GM23248 (cell line): Measurements from ENCODE around the gene TTC17. TPM values are rescaled to one million over a fixed set of nuclear protein-coding genes. Genes with fewer than 3 reads are reported as not detected.

Experiments
- DNase-seq: peaks from one replicate; pipeline ENCODE4 v3.0.0-alpha.2; 2015
- H2AFZ ChIP-seq: fragments of 200-600 bp; sonication (generic); 2 replicates; pipeline ENCODE4 v1.6.1; 2016; ENCODE audit warnings: antibody characterized with exemption
- H3F3A ChIP-seq: fragments of 200-600 bp; sonication (generic); 2 replicates; pipeline ENCODE4 v1.6.1; 2016; ENCODE audit warnings: mild to moderate bottlenecking, antibody characterized with exemption, mixed run types; ENCODE audit not compliant: insufficient read depth
- H3K27ac ChIP-seq: fragments of 200-600 bp; sonication (generic); 2 replicates; pipeline ENCODE4 v1.5.1; 2016; ENCODE audit warnings: mild to moderate bottlenecking
- H3K27me3 ChIP-seq: fragments of 200-600 bp; sonication (generic); replicated peaks from 2 replicates; pipeline ENCODE4 v1.6.1; 2016; ENCODE audit warnings: mild to moderate bottlenecking; ENCODE audit not compliant: insufficient read depth
- H3K36me3 ChIP-seq: fragments of 200-600 bp; sonication (generic); 2 replicates; pipeline ENCODE4 v1.6.1; 2016; ENCODE audit warnings: low read depth, mild to moderate bottlenecking
- H3K4me1 ChIP-seq: fragments of 200-600 bp; sonication (generic); 2 replicates; pipeline ENCODE4 v1.6.1; 2016; ENCODE audit warnings: mild to moderate bottlenecking; ENCODE audit not compliant: insufficient read depth
- H3K4me2 ChIP-seq: fragments of 200-600 bp; sonication (generic); one replicate; pipeline ENCODE4 v1.6.1; 2016; ENCODE audit warnings: mild to moderate bottlenecking; ENCODE audit not compliant: unreplicated experiment
- H3K4me3 ChIP-seq: fragments of 200-600 bp; sonication (generic); 2 replicates; pipeline ENCODE4 v1.5.1; 2016; ENCODE audit warnings: mild to moderate bottlenecking
- H3K79me2 ChIP-seq: fragments of 200-600 bp; sonication (generic); 2 replicates; pipeline ENCODE4 v1.6.1; 2016; ENCODE audit warnings: mild to moderate bottlenecking; ENCODE audit not compliant: insufficient read depth
- H3K9ac ChIP-seq: fragments of 200-600 bp; sonication (generic); 2 replicates; pipeline ENCODE4 v1.6.1; 2016; ENCODE audit warnings: mild to moderate bottlenecking
- H3K9me2 ChIP-seq: fragments of 200-600 bp; sonication (generic); 2 replicates; pipeline ENCODE4 v1.6.1; 2016; ENCODE audit warnings: mixed run types, mild to moderate bottlenecking, moderate library complexity; ENCODE audit not compliant: insufficient read depth
- H3K9me3 ChIP-seq: fragments of 200-600 bp; sonication (generic); one replicate; pipeline ENCODE4 v1.6.1; 2017; ENCODE audit warnings: low read depth
- H4K20me1 ChIP-seq: fragments of 200-600 bp; sonication (generic); 2 replicates; pipeline ENCODE4 v1.6.0; 2016; ENCODE audit not compliant: insufficient read depth
- EZH2 ChIP-seq: fragments of 200-600 bp; sonication (generic); IDR thresholded peaks from 2 replicates; pipeline ENCODE4 v1.6.1; 2018; ENCODE audit warnings: antibody characterized with exemption, mild to moderate bottlenecking; ENCODE audit not compliant: insufficient read depth, poor library complexity, severe bottlenecking
- EZH2phosphoT487 ChIP-seq: fragments of 200-600 bp; sonication (generic); IDR thresholded peaks from 2 replicates; pipeline ENCODE4 v1.6.1; 2018; ENCODE audit warnings: antibody characterized with exemption, moderate library complexity, mild to moderate bottlenecking, low read depth; ENCODE audit not compliant: insufficient read depth
- WGBS, 2 experiments: methylation state at CpG; one replicate each; pipeline ENCODE4 v1.1.6; 2015 to 2017; ENCODE audit warnings: low lambda C conversion rate in 2 of 2, low coverage in 1 of 2; ENCODE audit errors: missing lambda C conversion rate in 2 of 2; 5-methylcytosine and 5-hydroxymethylcytosine counted together
- in situ Hi-C: fragments of 300-500 bp; cut with MboI; formaldehyde crosslinking; loops from 2 replicates; pipeline ENCODE4 v1.15.0; 2020
- polyA plus RNA-seq: library from polyadenylated mRNA; unstranded; fragments of >200 nt; fragmentation: Nextera tagmentation; extraction: Ambion mirVana; gene quantifications from 2 replicates; pipeline ENCODE4 v1.2.1, GENCODE V29; 2016
- total RNA-seq: library from RNA; depleted of rRNA; stranded (reverse); fragments of >200 nt; shearing (Covaris generic); gene quantifications from 2 replicates; pipeline ENCODE4 v1.2.3, GENCODE V29; 2014

TTC17 gene
- total and polyA plus RNA-seq, 2 experiments from 2014 or later, result 39.2 to 61.7 TPM

GRCh38 chr11:43489869-43490465, 131.2 kb downstream of the TTC17 start:
- no peak for TF ChIP-seq EZH2
- TF ChIP-seq EZH2phosphoT487, result no peak
- no peaks in the 10 kb centered on the region for H3K9me2 ChIP-seq
- H3K4me1 ChIP-seq, result no peaks in the 10 kb centered on the region
- H3K4me2 ChIP-seq, result no peak overlapping the region
- no peaks in the 10 kb centered on the region for H4K20me1 ChIP-seq
- no peaks in the 10 kb centered on the region for H3K79me2 ChIP-seq
- 78 to 80% methylated on average over 5 of the region's 5 CpGs for WGBS, 2 experiments
- H3K27me3 ChIP-seq, result no peaks in the 10 kb centered on the region
- H3K36me3 ChIP-seq, result peaks cover 29% of the 10 kb centered on the region; the same call in 1 of the 2 replicates
- H2AFZ ChIP-seq, result no peak overlapping the region
- H3K27ac ChIP-seq, result no peak overlapping the region
- in situ Hi-C loops, result no loop called here
- no peak overlapping the region for H3K9ac ChIP-seq
- H3F3A ChIP-seq, result no peaks in the 10 kb centered on the region; the same call in 1 of the 2 replicates
- DNase-seq, result peak; percentile 22
- H3K9me3 ChIP-seq, result no peaks in the 10 kb centered on the region
- H3K4me3 ChIP-seq, result no peak overlapping the region

- 97 to 98% methylated on average over 5 of the region's 5 CpGs for WGBS, 2 experiments
- Histone ChIP-seq H3K79me2 (no peaks in the 10 kb centered on the region), H3K4me2 (no peak overlapping the region)
These were observed 134.0 kb downstream of the TTC17 start for GRCh38 chr11:43492701-43493100.

GRCh38 chr11:43493431-43493830, 134.7 kb downstream of the TTC17 start:
- Histone ChIP-seq H3K36me3 (peaks cover 30% of the 10 kb centered on the region; the same call in 1 of the 2 replicates), H3K9me3 (no peaks in the 10 kb centered on the region), H3K9me2 (no peaks in the 10 kb centered on the region), H3K4me1 (no peaks in the 10 kb centered on the region), H3K79me2 (no peaks in the 10 kb centered on the region), H4K20me1 (no peaks in the 10 kb centered on the region), H3F3A (no peaks in the 10 kb centered on the region; the same call in 1 of the 2 replicates), H3K27ac (no peak overlapping the region), H3K4me2 (no peak overlapping the region), H3K4me3 (no peak overlapping the region), H2AFZ (no peak overlapping the region), H3K9ac (no peak overlapping the region), H3K27me3 (no peaks in the 10 kb centered on the region)
- TF ChIP-seq EZH2, result no peak
- no peak for TF ChIP-seq EZH2phosphoT487
- no peak for DNase-seq
- in situ Hi-C loops, result no loop called here
- WGBS, 2 experiments, result 86 to 94% methylated on average over 5 of the region's 5 CpGs

More at GRCh38 chr11:43492701-43493100, 134.0 kb downstream of the TTC17 start:
- Histone ChIP-seq H4K20me1 (no peaks in the 10 kb centered on the region), H3K27ac (no peak overlapping the region), H3K9ac (no peak overlapping the region), H3K36me3 (peaks cover 30% of the 10 kb centered on the region; the same call in 1 of the 2 replicates), H2AFZ (no peak overlapping the region), H3K27me3 (no peaks in the 10 kb centered on the region), H3F3A (no peaks in the 10 kb centered on the region; the same call in 1 of the 2 replicates), H3K4me3 (no peak overlapping the region), H3K9me3 (no peaks in the 10 kb centered on the region), H3K9me2 (no peaks in the 10 kb centered on the region), H3K4me1 (no peaks in the 10 kb centered on the region)
- in situ Hi-C loops, result no loop called here
- DNase-seq, result no peak
- TF ChIP-seq EZH2phosphoT487 (no peak), EZH2 (no peak)

- WGBS, 2 experiments, result 50 to 83% methylated on average over 1 of the region's 1 CpG
- peak; percentile 7 for DNase-seq
- TF ChIP-seq EZH2phosphoT487 (no peak), EZH2 (no peak)
- Histone ChIP-seq H3K9me3 (no peaks in the 10 kb centered on the region), H3K4me3 (no peak overlapping the region), H3K79me2 (no peaks in the 10 kb centered on the region), H3K36me3 (peaks cover 19% of the 10 kb centered on the region; the same call in 1 of the 2 replicates), H4K20me1 (no peaks in the 10 kb centered on the region), H3K4me2 (no peak overlapping the region), H3K27me3 (no peaks in the 10 kb centered on the region), H3K9ac (no peak overlapping the region), H3K9me2 (no peaks in the 10 kb centered on the region), H3K4me1 (no peaks in the 10 kb centered on the region), H2AFZ (no peak overlapping the region), H3F3A (no peaks in the 10 kb centered on the region), H3K27ac (no peak overlapping the region)
- in situ Hi-C loops, result no loop called here
These were observed 138.4 kb downstream of the TTC17 start for GRCh38 chr11:43497144-43497543.
